ENCODE data around the gene SH2D4B.
A peak's percentile ranks its signal among the peaks of the same experiment; 100 is the strongest.

SH2D4B gene

DNA sequence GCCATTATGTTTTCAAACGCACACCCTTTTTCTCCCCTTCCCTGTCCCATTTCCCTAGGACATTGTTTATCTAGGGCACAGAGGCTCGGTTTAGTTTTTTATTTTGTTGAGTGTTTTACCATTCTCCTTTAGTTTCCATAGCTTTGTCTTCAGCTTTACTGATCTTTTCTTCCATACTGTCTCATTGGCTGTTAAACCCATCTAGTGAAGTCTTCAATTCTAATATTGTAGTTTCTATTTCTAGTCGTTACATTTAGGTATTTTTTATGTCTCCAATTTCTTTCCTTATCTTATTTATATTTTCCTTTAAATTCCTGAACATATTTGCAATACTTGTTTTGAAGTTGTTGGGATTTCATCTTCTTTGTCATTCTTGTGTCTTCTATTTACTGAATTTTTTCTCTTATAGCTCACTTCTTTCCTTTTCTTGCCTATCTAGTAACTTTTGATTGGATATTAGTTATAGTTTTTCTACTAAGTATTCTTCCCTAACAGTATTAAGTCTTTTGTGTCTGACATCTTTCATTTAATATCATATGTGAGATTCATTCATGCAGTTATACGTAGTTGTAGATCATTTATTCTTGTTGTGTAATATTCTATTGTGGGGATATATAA, 41.0 kb upstream of the SH2D4B start:
- no peak overlapping the region for H3K4me3 ChIP-seq
- no peak for DNase-seq (ENCODE audit: low spot score)
- peak overlapping the region in 1 of 2 donors; percentile 88 for H3K27ac ChIP-seq
- TF ChIP-seq, protein P1, sequence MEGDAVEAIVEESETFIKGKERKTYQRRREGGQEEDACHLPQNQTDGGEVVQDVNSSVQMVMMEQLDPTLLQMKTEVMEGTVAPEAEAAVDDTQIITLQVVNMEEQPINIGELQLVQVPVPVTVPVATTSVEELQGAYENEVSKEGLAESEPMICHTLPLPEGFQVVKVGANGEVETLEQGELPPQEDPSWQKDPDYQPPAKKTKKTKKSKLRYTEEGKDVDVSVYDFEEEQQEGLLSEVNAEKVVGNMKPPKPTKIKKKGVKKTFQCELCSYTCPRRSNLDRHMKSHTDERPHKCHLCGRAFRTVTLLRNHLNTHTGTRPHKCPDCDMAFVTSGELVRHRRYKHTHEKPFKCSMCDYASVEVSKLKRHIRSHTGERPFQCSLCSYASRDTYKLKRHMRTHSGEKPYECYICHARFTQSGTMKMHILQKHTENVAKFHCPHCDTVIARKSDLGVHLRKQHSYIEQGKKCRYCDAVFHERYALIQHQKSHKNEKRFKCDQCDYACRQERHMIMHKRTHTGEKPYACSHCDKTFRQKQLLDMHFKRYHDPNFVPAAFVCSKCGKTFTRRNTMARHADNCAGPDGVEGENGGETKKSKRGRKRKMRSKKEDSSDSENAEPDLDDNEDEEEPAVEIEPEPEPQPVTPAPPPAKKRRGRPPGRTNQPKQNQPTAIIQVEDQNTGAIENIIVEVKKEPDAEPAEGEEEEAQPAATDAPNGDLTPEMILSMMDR (IDR thresholded peaks at IDR 0.05), result no peak

GRCh38 chr10:80497187-80498077, 40.3 kb upstream of the SH2D4B start:
- no peak overlapping the region for H3K4me3 ChIP-seq
- DNase-seq (ENCODE audit: low spot score), result no peak
- H3K27ac ChIP-seq, result peak overlapping the region in 1 of 2 donors; percentile 88

GRCh38 chr10:80498078-80498832, 39.4 kb upstream of the SH2D4B start:
- TF ChIP-seq, protein P1 (IDR thresholded peaks at IDR 0.05), result no peak
- no peak for DNase-seq (ENCODE audit: low spot score)
- H3K27ac ChIP-seq, result peak overlapping the region; percentile 22 to 88
- no peak overlapping the region for H3K4me3 ChIP-seq

More at GRCh38 chr10:80497187-80498077, 40.3 kb upstream of the SH2D4B start:
- TF ChIP-seq, protein P1 (IDR thresholded peaks at IDR 0.05), result no peak

- peak; percentile 92 for DNase-seq (ENCODE audit: low spot score)
- H3K4me3 ChIP-seq, result peak overlapping the region; percentile 2
- TF ChIP-seq, protein P1 (IDR thresholded peaks at IDR 0.05), result no peak
- H3K27ac ChIP-seq, result peak overlapping the region; percentile 45 to 88
Measured at GRCh38 chr10:80498833-80499741, 38.6 kb upstream of the SH2D4B start.

DNA sequence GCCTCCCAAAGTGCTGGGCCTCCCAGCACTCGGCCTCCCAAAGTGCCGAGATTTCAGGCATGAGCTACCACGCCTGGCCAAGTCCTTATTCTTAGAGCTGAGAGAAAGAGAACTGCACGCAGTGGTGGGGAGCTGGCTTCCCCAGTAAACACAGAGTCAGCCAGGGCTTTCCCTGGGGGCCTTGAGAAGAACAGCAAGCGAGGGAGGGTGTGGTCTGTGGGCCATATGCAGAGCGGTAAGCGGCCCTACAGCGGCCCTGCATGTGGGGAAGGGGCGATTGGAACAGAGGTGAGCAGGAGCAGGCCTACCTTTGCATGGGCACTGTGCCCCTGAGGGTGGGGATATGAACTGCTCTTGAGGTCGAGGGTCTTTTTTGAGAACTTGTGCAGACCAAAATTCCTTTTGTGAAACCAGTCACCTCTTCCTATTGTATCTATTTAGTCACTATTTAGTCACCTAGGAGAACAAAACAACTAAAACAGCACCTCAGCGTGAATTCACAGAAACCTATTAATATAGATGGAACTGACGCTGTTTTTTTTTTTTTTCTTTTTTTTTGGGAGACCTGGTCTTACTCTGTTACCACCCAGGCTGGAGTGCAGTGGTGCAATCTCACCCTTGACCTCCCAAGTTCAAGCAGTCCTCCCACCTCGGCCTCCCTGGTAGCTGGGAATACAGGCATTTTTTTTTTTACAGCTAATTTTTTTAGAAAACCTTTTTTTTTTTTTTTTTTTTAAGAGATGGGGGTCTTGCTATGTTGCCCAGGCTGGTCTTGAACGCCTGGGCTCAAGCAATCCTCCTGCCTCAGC, 36.9 kb upstream of the SH2D4B start:
- no peak for DNase-seq (ENCODE audit: low spot score)
- Histone ChIP-seq H3K27ac (peak overlapping the region; percentile 31 to 73), H3K4me3 (no peak overlapping the region)
- TF ChIP-seq, protein P1 (IDR thresholded peaks at IDR 0.05), result no peak

Data from coronary artery (tissue), 2 donors.